Fibroblast of lung (primary cell): ENCODE measurements around the gene MUC4. TPM values are rescaled to one million over a fixed set of nuclear protein-coding genes. Genes with fewer than 3 reads are reported as not detected.

ENCODE experiments used
- DNase-seq, 2 donors: peaks; one replicate each; pipeline versions ENCODE4 v3.0.0 to v3.0.0-alpha.2; 2010; ENCODE audit warnings: low read depth in 2 of 2
- H2AFZ ChIP-seq: 2 replicates; pipeline ENCODE4 v1.5.1; 2012; ENCODE audit warnings: low read length, control low read depth, inconsistent platforms
- H3K27ac ChIP-seq: 2 replicates; pipeline ENCODE4 v1.5.1; 2011; ENCODE audit warnings: low read length, control low read depth; ENCODE audit not compliant: insufficient read depth
- H3K27me3 ChIP-seq: 2 replicates; pipeline ENCODE4 v1.5.1; 2011; ENCODE audit warnings: mild to moderate bottlenecking, low read length; ENCODE audit not compliant: control insufficient read depth, insufficient read depth
- H3K36me3 ChIP-seq: 2 replicates; pipeline ENCODE4 v1.5.1; 2011; ENCODE audit warnings: low read length; ENCODE audit not compliant: control insufficient read depth, insufficient read depth
- H3K4me1 ChIP-seq: 2 replicates; pipeline ENCODE4 v1.5.1; 2011; ENCODE audit warnings: low read length; ENCODE audit not compliant: control insufficient read depth, insufficient read depth; ENCODE audit errors: extremely low read depth
- H3K4me2 ChIP-seq: 2 replicates; pipeline ENCODE4 v1.5.1; 2011; ENCODE audit warnings: low read length, control low read depth; ENCODE audit not compliant: insufficient read depth; ENCODE audit errors: extremely low read depth
- H3K4me3 ChIP-seq, 4 experiments: fragments of 200-600 bp in 1 of 4; sonication (generic) in 1 of 4; replicated peaks in 1 of 4; 2 replicates each; pipeline ENCODE4 v1.5.1; 2011 to 2016; ENCODE audit warnings: low read length in 4 of 4, low read depth in 3 of 4, mild to moderate bottlenecking in 3 of 4, control low read depth in 2 of 4, inconsistent platforms in 1 of 4, mixed read lengths in 1 of 4; ENCODE audit not compliant: insufficient read depth in 1 of 4; ENCODE audit errors: control extremely low read depth in 1 of 4
- H3K79me2 ChIP-seq: 2 replicates; pipeline ENCODE4 v1.5.1; 2012; ENCODE audit warnings: mild to moderate bottlenecking, low read length, inconsistent platforms; ENCODE audit not compliant: control insufficient read depth, insufficient read depth
- H3K9ac ChIP-seq: 2 replicates; pipeline ENCODE4 v1.5.1; 2011; ENCODE audit warnings: mild to moderate bottlenecking, low read length, control low read depth; ENCODE audit not compliant: insufficient read depth
- H3K9me3 ChIP-seq: 2 replicates; pipeline ENCODE4 v1.5.1; 2012; ENCODE audit warnings: low read depth, low read length; ENCODE audit not compliant: control insufficient read depth, insufficient read depth
- H4K20me1 ChIP-seq: 2 replicates; pipeline ENCODE4 v1.5.1; 2011; ENCODE audit warnings: low read length; ENCODE audit not compliant: control insufficient read depth, insufficient read depth; ENCODE audit errors: extremely low read depth
- EZH2 ChIP-seq: IDR thresholded peaks from 2 replicates; pipeline ENCODE4 v1.5.1; 2012; ENCODE audit warnings: low read length, control low read depth, mild to moderate bottlenecking; ENCODE audit errors: missing control alignments
- polyA plus RNA-seq, 2 donors: library from polyadenylated mRNA; depleted of rRNA in 1 of 2; stranded (reverse) in 1 of 2; unstranded in 1 of 2; fragments of >200 nt; gene quantifications; 2 replicates each; pipeline ENCODE4 v1.2.1, GENCODE V29; 2011 to 2012; ENCODE audit warnings: missing spikeins in 1 of 2
- total RNA-seq: library from RNA; depleted of rRNA; stranded (reverse); fragments of >200 nt; gene quantifications from 2 replicates; pipeline ENCODE4 v1.2.1, GENCODE V29; 2014
- TF ChIP-seq, protein P1 (sequence below), 2 donors: IDR thresholded peaks in 1 of 2; conservative IDR thresholded peaks in 1 of 2; 1 replicate in 1 of 2; 2 replicates in 1 of 2; pipeline ENCODE4 v1.5.1; 2011 to 2012; ENCODE audit warnings: low read length in 2 of 2, control low read depth in 1 of 2, inconsistent platforms in 1 of 2, low read depth in 1 of 2, mild to moderate bottlenecking in 1 of 2

Gene MUC4
- total and polyA plus RNA-seq, 2 donors (not counting 1 experiment from before 2014, with no cell fraction given): not detected

DNA sequence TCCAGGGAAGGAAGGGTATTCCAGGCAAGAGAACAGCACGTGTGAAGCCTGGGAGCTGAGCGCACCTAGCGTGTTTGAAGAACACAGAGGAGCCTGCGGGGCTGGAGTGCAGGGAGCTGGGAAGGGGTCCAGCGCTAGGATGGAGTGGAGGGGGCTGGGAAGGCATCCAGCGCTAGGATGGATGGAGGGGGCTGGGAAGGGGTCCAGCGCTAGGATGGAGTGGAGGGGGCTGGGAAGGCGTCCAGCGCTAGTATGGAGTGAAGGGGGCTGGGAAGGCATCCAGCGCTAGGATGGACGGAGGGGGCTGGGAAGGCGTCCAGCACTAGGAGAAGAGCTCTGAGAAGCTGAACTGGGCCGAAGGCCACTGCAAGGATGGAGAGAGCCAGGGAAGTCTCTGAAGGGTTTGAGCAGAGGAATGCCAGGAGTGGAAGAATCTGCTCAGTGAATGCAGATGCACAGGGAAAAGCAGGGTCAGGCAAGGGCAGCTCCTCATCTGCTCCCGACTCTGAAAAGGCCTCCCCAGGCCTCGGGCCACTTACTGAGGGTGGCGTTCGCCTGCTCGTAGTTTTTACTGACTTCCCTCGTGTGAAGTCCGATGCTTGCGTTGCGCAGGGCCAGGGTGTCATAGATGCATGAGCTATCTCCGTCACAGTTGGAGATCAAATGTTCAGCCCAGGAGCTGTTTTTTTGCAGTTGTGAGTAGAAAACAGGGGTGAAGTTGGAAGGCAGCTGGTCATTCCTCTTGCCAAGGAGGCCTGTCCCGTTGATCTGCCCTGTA is 51.2 kb downstream of the MUC4 start:
- Histone ChIP-seq H3K27me3 (peaks cover 27% of the 10 kb centered on the region), H3K4me1 (no peaks in the 10 kb centered on the region), H3K27ac (no peak overlapping the region), H3K9me3 (no peaks in the 10 kb centered on the region), H3K9ac (no peak overlapping the region), H3K4me3 (no peak overlapping the region), H3K4me2 (no peak overlapping the region), H3K79me2 (no peaks in the 10 kb centered on the region), H2AFZ (no peak overlapping the region), H3K36me3 (no peaks in the 10 kb centered on the region), H4K20me1 (no peaks in the 10 kb centered on the region)
- TF ChIP-seq EZH2: no peak
- TF ChIP-seq, protein P1, sequence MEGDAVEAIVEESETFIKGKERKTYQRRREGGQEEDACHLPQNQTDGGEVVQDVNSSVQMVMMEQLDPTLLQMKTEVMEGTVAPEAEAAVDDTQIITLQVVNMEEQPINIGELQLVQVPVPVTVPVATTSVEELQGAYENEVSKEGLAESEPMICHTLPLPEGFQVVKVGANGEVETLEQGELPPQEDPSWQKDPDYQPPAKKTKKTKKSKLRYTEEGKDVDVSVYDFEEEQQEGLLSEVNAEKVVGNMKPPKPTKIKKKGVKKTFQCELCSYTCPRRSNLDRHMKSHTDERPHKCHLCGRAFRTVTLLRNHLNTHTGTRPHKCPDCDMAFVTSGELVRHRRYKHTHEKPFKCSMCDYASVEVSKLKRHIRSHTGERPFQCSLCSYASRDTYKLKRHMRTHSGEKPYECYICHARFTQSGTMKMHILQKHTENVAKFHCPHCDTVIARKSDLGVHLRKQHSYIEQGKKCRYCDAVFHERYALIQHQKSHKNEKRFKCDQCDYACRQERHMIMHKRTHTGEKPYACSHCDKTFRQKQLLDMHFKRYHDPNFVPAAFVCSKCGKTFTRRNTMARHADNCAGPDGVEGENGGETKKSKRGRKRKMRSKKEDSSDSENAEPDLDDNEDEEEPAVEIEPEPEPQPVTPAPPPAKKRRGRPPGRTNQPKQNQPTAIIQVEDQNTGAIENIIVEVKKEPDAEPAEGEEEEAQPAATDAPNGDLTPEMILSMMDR (conservative IDR thresholded peaks at IDR 0.05 in 1 of 2, IDR thresholded peaks at IDR 0.05 in 1 of 2; ENCODE audit: low read depth in 1 of 2, low read length in 2 of 2): no peak
- DNase-seq: peak in 1 of 2 donors; percentile 24

DNA sequence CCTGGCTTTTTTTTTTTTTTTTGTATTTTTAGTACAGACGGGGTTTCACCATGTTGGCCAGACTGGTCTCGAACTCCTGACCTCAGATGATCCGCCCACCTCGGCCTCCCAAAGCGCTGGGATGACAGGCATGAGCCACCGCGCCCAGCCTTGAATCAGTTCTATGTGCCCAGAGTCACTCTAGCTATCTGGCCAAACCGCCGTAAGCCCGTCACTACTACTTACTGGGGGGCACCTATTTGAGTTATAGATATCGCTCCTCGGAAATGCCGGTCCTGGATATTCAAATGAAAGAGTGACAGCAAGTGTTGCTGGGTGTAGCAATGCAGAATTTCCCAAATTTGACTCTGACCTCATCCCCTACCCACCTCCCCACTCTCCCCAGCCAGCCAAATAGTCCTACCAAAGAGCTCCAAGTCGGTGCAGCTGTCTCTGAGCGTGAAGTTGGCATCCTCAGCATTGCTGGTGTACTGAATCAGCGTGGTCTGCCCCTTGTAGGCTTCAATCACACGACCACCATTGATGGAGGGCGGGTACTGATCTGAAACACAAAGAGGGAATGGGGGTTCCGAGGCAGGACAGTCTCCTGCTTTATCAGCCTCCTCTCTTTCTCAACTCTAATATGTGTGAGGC is 52.9 kb downstream of the MUC4 start:
- no peaks in the 10 kb centered on the region for H3K79me2 ChIP-seq
- no peak for TF ChIP-seq EZH2
- TF ChIP-seq, protein P1 (conservative IDR thresholded peaks at IDR 0.05 in 1 of 2, IDR thresholded peaks at IDR 0.05 in 1 of 2; ENCODE audit: low read depth in 1 of 2, low read length in 2 of 2): no peak
- no peaks in the 10 kb centered on the region for H3K9me3 ChIP-seq
- no peak overlapping the region for H2AFZ ChIP-seq
- no peak overlapping the region for H3K4me2 ChIP-seq
- H3K27ac ChIP-seq: no peak overlapping the region
- DNase-seq: no peak
- H3K27me3 ChIP-seq: peaks cover 27% of the 10 kb centered on the region
- H3K4me1 ChIP-seq: no peaks in the 10 kb centered on the region
- H3K9ac ChIP-seq: no peak overlapping the region
- no peak overlapping the region for H3K4me3 ChIP-seq
- H4K20me1 ChIP-seq: no peaks in the 10 kb centered on the region
- H3K36me3 ChIP-seq: no peaks in the 10 kb centered on the region

DNA sequence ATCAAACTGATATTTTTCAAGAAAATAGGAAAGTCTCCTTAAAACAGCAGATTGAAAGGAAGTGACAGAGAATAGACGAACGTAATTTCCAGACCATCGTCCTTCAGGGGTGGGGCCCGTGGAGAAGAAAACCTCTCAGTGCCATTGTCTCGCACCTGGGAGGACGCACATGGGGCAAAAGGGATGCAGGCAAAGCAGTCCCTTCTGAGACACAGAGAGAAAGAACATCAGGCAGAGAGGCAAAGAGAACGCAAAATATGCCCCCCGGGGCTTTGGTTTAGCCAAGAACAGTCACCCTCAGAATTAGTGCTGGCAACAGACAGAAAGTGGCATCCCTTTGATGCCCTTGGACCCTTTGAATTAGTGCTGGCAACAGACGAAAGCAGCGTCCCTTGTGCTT is 53.9 kb downstream of the MUC4 start:
- H4K20me1 ChIP-seq: no peaks in the 10 kb centered on the region
- TF ChIP-seq EZH2: no peak
- TF ChIP-seq, protein P1 (conservative IDR thresholded peaks at IDR 0.05 in 1 of 2, IDR thresholded peaks at IDR 0.05 in 1 of 2; ENCODE audit: low read depth in 1 of 2, low read length in 2 of 2): no peak
- no peak for DNase-seq
- H3K9me3 ChIP-seq: no peaks in the 10 kb centered on the region
- H3K36me3 ChIP-seq: no peaks in the 10 kb centered on the region
- H3K4me1 ChIP-seq: no peaks in the 10 kb centered on the region
- H3K27me3 ChIP-seq: peaks cover 27% of the 10 kb centered on the region
- H3K4me3 ChIP-seq: no peak overlapping the region
- H3K4me2 ChIP-seq: no peak overlapping the region
- no peak overlapping the region for H3K9ac ChIP-seq
- no peak overlapping the region for H2AFZ ChIP-seq
- H3K79me2 ChIP-seq: no peaks in the 10 kb centered on the region
- no peak overlapping the region for H3K27ac ChIP-seq
